OCI-M2 (cell line): ENCODE results near the gene BUD31.
"Not testable (repeated sequence)": the region's sequence is repeated elsewhere in the genome, so short reads cannot be mapped to it uniquely, and the experiment has no call there.

Source experiments
- DNase-seq: peaks from one replicate; lab custom pipeline; 2025; ENCODE audit not compliant: unreplicated experiment; lab: John Stamatoyannopoulos, UW

The BUD31 gene

GRCh38 chr7:99408379-99409191, at the start of gene BUD31, which contains the start of gene PDAP1:
TSS of gene BUD31 (plus strand) at chr7:99408969. CDS start at chr7:99411093, 2,124 bp downstream.
TSS of gene PDAP1 (minus strand) at chr7:99408597. CDS start at chr7:99408548, 49 bp downstream.
- DNase-seq, result peak; percentile 64

- DNase-seq, result no peak
Observed at GRCh38 chr7:99359465-99360154, 49.2 kb upstream of the BUD31 start.

DNA sequence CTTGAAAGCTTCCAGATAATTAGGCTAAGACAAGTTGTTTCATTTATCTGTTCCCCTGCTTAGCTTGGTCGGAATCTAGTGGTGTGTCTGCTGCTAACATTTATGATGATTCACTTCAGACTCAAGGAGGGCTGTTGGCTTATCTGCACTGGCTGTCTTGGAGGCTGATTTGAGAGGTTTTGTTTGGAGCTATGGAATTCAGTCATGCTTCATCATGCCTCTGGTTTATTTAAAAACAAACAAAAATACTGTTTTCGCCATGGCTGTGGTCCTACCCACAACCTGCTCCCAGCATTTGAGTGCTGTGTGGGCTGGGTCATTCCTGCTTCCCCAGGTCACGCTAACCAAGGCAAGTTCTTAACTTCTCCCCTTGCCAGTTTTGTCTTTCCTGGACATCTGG, 46.0 kb upstream of the BUD31 start:
- DNase-seq, result no peak

DNA sequence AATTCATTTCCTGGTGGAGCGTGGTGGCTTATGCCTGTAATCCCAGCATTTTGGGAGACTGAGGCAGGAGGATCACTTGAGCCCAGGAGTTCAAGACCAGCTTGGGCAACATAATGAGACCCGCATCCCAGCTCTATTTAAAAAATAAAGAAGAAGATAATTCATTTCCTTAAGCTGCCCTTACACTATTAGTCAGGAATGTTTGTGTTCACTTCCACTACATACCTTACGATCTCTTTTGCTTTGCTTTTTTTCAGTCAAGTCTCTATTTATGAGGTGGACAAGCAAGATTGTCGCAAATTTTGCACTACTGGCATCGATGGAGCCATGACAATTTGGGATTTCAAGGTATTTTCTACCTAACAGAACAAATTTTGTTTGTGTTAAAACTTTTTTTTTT, 45.5 kb upstream of the BUD31 start:
- DNase-seq, result no peak

GRCh38 chr7:99365318-99366141, 43.2 kb upstream of the BUD31 start:
- DNase-seq, result no peak

DNA sequence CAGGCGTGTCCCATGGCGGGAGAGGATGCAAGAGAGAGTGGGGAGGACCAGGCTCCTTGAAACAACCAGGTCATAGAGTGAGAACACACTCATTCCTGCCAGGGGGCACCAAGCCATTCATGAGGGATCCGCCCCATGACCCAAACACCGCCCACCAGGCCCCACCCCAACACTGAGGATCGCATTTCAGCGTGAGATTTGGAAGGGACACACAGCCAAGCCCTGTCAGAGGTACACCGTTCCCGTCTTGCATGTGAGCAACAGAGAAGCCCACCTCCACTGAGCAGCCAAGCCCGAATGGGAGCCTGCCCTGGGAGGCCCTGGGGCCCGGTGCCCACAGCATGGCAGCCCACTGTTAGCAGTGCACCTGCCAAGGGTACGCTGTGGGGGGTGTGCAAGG, 42.1 kb upstream of the BUD31 start:
- no peak for DNase-seq

DNA sequence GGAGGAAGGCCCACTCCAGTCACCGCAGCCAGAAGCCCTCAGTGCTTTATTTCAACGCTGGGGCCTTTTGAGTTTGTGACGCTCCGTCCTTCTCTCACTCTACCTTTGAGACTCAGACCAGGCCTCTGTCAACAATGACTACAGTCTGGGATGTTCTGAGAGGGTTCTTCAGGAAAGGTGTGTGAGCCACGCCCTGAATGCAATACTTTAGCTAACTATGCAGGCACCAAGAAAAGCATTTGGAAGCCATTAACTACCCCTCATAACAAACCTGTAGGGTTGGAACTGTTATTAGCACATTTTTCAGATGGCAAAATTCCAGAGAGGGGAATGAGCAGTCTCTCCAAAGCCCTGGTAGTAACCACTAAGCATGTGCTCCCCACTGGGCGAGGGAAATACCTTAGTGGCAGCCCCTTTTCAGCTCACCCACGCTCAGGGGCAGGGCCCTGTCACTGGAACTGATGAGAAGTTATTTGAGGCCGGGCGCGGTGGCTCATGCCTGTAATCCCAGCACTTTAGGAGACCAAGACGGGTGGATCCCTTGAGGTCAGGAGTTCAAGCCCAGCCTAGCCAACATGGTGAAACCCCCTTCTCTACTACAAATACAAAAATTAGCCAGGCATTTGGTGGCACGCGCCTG, 39.9 kb upstream of the BUD31 start:
- DNase-seq, result no peak

GRCh38 chr7:99369767-99370391, 38.9 kb upstream of the BUD31 start:
- no peak for DNase-seq

DNA sequence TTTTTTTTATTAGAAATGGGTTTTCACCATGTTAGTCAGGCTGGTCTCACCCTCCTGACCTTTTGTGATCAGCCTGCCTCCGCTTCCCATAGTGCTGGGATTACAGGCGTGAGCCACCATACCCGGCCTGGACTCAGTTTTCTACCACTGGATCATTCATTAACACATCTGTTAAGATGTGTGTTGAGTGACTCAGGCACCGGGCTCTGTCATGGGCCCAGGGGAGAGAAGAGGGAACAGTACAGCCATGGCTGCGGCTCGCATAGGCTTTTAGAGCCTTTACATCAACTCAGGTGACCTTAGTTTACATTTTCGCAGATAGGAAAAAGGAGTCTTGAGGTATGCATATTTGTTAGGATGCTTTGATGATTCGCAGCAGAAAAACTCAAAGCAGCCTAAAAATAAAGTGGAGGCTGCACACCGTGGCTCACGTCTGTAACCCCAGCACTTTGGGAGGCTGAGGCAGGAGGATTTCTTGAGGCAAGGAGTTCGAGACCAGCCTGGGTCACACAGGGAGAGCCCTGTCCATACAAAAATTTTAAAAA, 37.3 kb upstream of the BUD31 start:
- no peak for DNase-seq

DNA sequence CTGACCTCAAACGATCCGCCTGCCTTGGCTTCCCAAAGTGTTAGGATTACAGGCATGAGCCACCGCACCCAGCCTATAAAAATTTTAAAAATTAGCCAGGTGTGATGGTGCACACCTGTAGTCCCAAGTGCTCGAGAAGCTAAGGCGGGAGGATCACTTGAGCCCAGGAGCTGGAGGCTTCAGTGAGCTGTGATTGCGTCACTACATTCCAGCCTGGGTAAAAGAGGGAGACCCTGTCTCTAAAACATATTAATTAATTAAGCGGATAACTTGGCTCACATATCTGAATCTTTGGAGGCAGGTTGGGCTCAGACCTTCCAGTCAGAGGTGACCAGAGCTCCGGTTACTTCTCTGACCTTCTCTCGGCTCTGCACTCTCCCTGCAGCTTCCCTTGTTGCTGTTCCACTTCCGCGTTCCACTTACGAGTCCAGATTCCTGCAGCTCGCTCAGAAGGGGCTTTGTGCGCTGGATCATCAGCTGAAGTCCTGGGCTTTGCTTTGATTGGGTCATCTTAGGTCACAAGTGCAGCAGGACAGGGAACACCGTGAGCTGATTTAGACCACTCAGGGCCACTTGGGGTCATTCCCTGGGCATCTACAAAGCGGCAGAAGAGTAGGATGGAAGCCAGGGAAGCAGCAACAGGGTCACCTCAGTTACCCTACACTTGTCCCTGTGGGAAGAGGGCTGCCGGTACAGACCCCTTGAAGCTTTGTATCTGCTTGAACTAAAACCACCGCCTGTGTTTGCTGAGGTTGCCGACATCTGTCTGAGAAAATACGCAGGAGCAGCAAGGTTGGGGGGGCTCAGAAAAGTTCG, 36.3 kb upstream of the BUD31 start:
- DNase-seq, result no peak

DNA sequence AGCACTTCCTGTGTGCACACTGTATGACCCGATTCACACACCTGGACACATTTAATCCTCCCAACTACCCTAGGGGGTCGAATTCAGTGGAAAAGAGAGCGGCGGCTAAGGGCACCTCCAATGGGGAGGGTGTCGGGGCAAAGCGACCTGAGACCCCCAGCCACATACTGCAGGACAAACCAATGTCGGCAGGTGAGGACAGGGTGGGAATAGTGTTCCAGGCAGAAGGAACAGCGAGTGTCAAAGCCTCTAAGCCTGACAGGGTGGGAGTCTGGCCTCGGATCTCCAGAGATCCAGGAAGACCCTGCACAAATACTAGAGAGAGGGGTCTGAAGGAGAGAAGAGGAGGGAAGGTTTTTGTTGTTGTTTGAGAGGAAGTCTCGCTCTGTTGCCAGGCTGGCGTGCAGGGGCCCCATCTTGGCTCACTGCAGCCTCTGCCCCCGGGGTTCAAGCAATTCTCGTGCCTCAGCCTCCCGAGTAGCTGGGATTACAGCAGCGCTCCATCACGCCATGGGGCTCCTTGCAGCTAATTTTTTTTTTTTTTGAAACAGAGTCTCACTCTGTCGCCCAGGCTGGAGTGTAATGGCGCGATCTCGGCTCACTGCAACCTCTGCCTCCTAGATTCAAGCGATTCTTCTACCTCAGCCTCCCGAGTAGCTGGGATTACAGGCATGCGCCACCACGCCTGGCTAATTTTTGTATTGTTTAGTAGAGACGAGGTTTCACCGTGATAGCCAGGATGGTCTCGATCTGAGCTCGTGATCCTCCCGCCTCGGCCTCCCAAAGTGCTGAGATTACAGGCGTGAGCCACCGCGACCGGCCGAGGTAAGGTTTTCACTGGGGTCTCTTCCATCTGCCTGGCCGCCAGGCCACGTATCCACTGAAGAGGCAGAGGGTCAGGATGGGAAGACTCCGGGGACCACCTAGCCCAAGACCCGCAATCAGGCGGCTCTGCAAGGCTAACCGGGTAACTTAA, 35.4 kb upstream of the BUD31 start:
- DNase-seq, result no peak

DNA sequence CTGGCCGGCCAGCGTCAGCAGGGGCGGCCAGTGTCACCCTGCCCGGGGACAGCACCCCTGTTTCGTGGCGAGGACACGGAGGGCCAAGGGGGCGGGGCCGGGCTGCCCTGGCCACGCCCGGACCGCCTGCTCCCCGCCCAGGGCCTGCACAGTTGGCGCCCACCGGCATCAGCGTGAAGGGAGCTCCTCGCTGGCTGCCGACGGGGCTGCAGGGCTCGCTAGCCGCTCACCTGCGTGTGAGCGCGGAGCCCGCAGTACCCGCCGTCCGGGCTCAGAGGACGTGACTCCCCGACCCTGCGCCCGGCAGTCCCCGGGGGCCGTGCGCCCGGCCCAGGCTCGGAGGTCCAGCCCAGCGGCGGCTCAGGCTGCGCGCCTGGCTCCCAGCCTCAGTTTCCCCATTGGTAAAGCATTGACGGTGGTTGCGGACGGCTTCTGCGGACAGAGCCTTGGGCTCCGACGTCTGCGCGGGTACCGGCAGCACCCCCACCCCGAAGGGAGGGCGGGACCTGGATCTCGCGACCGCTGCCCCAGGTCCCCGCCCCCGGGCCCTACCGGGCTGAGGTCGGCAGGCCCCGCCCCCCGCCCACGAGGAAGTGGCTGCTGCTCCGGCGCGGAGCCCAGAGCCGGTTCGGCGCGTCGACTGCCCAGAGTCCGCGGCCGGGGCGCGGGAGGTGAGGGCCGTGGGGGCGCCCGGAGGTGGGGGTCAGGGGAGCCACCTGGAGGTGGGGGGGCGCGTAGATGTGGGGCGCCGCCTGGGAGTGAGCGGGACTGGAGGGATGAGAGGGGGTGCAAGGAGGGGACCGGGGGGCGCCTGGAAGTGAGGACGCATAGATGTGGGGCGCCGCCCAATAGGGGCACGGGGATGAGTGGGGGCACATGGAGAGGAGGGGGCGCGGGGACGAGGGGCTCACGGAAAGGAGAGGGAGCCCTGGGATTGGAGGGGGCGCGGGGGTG, 34.4 kb upstream of the BUD31 start, which contains the start of gene ARPC1B:
ARPC1B (plus strand) TSS at position 620 of the 954 bp plus-strand sequence. CDS start 10,985 bp downstream, outside the sequence.
- DNase-seq, result no peak

DNA sequence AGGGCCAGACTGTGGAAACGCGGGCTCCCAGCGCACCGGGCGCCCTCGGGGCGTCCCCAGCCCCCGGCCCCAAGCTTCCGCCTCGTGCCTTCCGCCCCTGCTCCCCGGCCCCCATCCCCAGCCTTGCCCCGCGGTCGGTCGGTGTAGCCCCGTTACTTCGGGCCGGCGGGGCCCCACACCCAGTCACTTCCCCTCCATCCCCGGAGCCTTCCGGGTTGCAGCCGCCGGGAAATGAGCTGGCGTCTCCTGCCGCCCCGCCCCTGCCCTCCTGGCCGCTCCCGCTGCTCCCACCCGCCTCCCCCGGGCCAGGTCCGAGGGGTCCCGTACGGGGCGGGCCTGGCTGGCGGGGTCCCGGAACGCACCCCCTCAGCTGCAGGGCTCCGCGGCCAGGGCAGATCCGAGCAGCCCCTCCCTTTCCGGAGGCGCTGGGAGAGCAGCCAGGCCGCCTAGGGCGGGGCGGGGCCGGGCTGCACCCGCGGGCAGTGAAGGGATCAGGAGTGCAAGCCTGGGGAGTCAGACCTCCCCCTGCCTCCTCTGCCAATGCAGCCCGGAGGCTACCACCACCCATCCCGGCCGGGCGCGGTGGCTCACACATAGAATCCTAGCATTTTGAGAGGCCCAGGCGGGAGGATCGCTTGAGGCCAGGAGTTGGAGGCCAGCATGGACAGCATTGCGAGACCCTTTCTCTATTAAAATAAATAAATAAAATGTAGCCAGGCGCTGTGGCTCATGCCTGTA, 33.5 kb upstream of the BUD31 start:
- no peak for DNase-seq

DNA sequence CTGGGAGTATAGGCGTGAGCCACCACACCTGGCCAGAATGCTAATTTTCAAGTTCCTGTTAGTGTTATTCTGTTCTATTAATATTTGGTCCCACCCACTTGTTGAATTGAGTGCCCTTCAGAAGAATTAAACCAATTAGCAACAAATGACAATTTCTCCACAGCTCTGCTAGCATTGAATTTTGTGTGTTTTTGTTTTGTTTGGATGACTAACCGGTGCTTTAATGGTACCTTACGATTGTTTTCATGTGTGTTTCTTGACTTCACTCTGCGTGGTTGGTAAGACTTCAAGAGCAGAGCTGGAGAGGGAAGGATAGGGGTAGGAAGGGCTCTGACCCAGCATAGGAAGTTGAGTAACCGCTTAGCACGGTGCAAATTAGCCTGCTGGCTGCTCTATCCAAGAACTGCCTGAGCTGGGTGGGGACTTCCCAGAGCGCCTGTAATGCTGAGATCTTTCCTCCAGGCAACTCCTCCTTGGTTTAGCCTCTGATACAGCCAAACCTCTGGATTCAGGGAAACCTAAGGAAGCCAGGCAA, 29.7 kb upstream of the BUD31 start:
- DNase-seq, result no peak

GRCh38 chr7:99379693-99380031, 29.1 kb upstream of the BUD31 start:
- DNase-seq, result not testable (repeated sequence)
